NCI-H2227 (cell line): ENCODE data around the gene NXPE4.
"Not testable (repeated sequence)": the region's sequence is repeated elsewhere in the genome, so short reads cannot be mapped to it uniquely, and the experiment has no call there.

ENCODE experiments used
- DNase-seq: peaks from one replicate; lab custom pipeline; 2025; ENCODE audit not compliant: unreplicated experiment; lab: John Stamatoyannopoulos, UW

The NXPE4 gene

DNA sequence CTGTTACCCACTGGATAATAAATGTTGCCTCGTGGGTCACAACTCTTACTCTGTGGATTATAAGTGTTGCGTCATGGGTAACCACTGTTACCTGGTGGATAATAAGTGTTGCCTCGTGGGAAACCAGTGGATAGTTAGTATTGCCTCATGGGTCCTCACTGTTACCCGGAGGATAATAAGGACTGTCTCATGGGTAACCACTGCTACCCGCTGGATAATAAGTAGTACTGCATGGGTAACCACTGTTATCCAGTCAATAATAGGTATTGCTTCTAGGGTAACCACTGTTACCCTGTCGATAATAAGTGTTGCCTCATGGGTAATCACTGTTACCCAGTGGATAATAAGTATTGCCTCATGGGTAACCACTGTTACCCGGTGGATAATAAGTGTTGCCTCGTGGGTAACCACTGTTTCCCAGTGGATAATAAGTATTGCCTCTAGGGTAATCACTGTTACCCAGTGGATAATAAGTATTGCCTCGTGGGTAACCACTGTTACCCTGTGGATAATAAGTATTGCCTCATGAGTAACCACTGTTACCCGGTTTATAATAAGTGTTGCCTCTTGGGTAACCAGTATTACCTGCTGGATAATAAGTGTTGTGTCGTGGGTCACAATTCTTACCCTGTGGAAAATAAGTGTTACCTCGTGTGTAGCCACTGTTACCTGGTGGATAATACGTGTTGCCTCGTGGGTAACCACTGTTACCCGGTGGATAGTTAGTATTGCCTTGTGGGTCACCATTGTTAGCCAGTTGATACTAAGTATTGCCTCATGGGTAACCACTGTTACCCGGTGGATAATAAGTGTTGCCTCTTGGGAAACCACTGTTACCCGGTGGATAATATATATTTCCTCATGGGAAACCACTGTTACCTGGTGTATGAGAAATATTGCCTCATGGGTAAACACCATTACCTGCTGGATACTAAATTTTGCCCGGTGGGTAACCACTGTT is 15.7 kb upstream of the NXPE4 start:
- DNase-seq = no peak

- DNase-seq = no peak
Observed at GRCh38 chr11:114610550-114610949, 15.0 kb upstream of the NXPE4 start.

DNA sequence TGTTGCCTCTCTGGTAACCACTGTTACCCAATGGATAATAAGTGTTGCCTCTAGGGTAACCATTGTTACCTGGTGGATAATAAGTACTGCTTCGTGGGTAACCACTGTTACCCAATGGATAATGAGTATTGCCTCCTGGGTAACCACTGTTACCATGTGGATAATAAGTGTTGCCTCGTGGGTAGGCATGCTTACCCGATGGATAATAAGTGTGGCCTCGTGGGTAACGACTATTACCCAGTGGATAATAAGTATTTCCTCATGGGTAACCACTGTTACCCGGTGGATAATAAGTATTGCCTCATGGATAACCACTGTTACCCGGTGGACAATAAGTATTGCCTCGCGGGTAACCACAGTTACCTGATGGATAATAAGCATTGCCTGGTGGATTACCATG is 13.8 kb upstream of the NXPE4 start:
- DNase-seq = no peak

- not testable (repeated sequence) for DNase-seq
Observed at GRCh38 chr11:114608605-114609004, 13.0 kb upstream of the NXPE4 start.

DNA sequence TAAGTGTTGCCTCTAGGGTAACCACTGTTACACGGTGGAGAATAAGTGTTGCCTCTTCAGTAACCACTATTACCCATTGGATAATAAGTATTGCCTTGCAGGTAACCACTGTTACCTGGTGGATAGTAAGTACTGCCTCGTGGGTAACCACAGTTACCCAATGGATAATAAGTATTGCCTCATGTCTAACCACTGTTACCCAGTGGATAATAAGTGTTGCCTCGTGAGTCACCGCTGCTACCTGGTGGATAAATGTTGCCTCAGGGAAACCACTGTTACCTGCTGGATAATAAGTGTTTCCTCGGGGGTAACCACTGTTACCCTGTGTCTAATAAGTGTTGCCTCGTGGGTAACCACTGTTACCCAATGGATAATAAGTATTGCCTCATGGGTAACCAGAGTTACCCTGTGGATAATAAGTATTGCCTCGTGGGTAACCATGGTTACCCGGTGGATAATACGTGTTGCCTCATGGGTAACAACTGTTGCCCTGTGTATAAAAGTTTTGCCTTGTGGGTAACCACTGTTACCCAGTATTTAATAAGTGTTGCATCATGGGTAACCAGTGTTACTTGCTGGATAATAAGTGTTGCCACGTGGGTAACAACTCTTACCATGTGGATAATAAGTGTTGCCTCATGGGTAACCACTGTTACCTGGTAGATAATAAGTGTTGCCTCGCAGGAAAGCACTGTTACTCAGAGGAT is 12.3 kb upstream of the NXPE4 start:
- no peak for DNase-seq

- not testable (repeated sequence) for DNase-seq
Observed at GRCh38 chr11:114606802-114607075, 11.2 kb upstream of the NXPE4 start.

DNA sequence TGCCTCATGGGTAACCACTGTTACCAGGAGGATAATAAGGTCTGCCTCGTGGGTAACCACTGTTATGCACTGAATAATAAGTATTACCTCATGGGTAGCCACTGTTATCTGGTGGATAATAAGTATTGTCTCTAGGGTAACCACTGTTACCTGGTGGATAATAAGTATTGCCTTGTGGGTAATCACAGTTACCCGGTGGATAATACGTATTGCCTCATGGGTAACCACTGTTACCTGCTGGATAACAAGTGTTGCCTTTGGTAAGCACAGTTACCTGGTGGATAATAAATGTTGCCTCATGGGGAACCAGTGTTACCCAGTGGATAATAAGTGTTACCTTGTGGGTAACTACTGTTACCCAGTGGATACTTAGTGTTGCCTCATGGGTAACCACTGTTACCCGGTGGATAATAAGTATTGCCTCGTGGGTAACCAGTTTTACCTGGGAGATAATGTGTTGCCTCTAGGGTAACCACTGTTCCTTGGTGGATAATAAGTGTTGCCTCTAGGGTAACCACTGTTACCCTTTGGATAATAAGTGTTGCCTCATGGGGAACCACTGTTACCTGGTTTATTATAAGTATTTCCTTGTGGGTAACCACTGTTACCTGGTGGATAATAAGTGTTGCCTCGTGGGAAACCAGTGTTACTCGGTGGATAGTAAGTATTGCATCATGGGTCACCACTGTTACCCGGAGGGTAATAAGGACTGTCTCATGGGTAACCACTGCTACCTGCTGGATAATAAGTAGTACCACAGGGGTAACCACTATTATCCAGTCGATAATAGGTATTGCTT is 10.6 kb upstream of the NXPE4 start:
- no peak for DNase-seq

GRCh38 chr11:114605370-114605769 is 9.8 kb upstream of the NXPE4 start:
- DNase-seq = no peak

- no peak for DNase-seq
Observed at GRCh38 chr11:114604886-114605285, 9.3 kb upstream of the NXPE4 start.

- no peak for DNase-seq
Observed at GRCh38 chr11:114604179-114604813, 8.7 kb upstream of the NXPE4 start.

DNA sequence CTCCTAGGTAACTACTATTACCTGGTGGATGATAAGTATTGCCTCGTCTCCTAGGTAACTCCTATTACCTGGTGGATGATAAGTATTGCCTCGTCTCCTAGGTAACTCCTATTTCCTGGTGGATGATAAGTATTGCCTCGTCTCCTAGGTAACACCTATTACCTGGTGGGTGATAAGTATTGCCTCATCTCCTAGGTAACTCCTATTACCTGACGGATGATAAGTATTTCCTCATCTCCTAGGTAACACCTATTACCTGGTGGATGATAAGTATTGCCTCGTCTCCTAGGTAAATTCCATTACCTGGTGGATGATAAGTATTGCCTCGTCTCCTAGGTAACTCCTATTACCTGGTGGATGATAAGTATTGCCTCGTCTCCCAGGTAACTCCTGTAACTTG is 7.6 kb upstream of the NXPE4 start:
- not testable (repeated sequence) for DNase-seq

GRCh38 chr11:114598461-114598860 is 2.9 kb upstream of the NXPE4 start:
- no peak for DNase-seq

- DNase-seq = no peak
Observed at GRCh38 chr11:114596175-114596919, 761 bp upstream of the NXPE4 start.

DNA sequence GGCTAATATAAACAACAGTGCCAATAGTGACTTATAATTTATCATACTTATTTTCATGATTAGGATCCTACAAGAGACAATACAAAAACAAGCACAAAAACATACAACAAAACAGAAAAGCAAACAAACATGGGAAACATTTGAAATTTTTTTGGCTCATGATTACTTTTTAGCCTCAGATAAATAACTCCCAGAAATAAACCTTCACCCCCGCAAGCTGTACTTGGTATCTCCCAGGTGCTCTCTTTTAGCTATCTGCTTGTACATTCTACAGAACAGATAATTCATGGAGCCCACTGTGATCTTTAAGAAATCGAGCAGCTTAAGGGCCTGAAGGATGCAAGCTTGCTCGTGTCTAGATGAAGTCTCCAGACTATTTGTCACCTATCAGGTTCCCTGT is 883 bp downstream of the NXPE4 start:
- no peak for DNase-seq

DNA sequence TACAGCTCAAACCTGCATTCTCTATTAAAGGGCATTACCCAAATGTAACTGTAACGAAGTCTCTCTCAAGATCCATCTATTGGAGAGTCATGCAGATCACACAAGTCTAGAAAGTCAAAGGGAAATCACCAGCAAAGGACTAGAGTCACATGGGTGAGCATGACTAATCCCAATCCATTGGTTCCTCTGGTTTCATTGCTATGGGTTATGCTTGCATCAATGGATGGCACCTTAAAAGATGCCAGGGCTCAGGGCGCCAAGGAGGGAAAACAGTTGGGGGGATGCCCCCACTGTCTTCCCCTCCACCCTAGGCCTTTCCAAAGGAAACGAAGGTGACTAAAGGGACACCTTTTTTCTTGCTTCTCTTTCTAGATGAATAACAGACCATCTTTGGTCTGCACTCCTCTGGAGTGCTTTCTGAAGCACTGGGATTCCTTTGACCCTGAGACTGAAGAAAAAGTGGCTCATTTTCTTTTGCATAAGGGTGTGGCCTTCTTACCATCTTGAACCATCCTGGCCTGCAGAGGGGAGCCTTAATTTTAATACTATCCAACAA is 8.1 kb downstream of the NXPE4 start:
- DNase-seq = no peak

DNA sequence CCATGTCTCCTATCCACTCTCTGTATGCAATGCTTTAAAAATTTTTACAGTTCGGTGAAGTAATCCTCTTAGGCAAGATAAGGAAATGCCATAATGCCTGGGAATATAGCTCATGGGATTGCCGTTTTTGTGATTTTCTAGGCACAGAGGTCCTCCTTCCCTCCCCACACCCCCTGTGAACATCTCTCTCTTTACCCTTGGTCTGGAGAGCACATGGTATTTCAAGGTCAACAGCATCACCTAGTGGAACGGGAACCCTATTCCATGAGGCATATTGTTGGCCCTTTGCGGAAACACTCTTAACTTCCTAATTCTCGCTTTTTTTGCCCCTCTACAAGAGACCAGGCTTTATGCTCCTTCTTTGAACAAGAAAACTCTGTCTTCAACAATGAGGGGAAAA is 8.8 kb downstream of the NXPE4 start:
- DNase-seq = no peak

- DNase-seq = no peak
Observed at GRCh38 chr11:114571712-114572111, 23.9 kb downstream of the NXPE4 start.

- no peak for DNase-seq
Observed at GRCh38 chr11:114569801-114570200, 25.8 kb downstream of the NXPE4 start.

DNA sequence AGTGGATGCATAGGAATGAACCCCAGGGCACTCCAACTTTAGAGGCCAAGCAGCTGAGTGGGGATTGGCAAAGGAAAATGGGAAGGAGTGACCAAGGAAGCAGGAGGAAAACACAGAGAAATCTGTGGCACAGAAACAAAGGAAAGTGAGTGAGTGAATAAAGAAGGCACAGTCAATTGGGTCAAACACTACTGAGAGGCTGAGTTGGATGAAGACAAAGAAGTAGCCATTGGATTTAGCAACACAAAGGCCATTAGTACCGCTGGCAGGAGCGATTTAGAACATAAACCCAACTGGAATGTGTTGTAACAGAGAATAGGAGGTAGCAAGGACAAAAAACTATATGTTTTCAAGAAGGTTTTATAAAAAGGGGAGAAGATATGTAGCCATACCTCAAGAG is 29.3 kb downstream of the NXPE4 start:
- no peak for DNase-seq

DNA sequence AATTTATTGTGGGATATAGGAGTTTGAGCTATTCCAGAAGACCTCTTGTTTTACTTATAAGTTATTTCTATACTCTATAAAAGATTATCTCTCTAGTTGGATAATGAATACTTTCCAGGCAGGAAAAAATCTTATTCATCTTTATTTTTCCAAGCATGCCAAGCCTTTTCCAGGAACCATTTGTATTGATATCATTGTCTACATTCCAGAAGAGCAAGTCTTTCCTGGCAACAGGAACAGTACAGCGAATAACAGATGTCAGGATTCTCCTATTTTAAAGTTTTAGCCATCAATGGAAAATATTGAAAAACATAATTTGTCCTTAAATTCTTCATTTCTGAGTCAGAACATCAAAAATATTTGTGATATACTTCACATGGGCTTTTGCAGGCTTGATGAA is 30.8 kb downstream of the NXPE4 start:
- DNase-seq = no peak
